Measurements from ENCODE around the gene WDR88. TPM values are rescaled to one million over a fixed set of nuclear protein-coding genes. Genes with fewer than 3 reads are reported as not detected.

WDR88 gene
- total and polyA plus RNA-seq, 2 of the 13 experiments (the other 11 are each of a cell fraction or from before 2014, with no cell fraction given) = not detected

GRCh38 chr19:33167438-33167837, 35.5 kb downstream of the WDR88 start:
- Histone ChIP-seq H4K20me1 (ENCODE audit: insufficient read depth, low read length) (no peaks in the 10 kb centered on the region), H3K36me3 (replicated peaks in 1 of 2; ENCODE audit: control insufficient read depth in 1 of 2, insufficient read depth in 2 of 2, low read length in 2 of 2) (no peaks in the 10 kb centered on the region), H3K79me2 (ENCODE audit: insufficient read depth, low read length) (no peaks in the 10 kb centered on the region), H3K4me2 (ENCODE audit: low read depth, low read length) (no peak overlapping the region), H3K9ac (ENCODE audit: insufficient read depth, low read depth, low read length) (no peak overlapping the region), H3K9me3 (ENCODE audit: low read length) (peaks cover 8% of the 10 kb centered on the region), H3K27ac (ENCODE audit: extremely low read length, insufficient read depth, low read length) (no peak overlapping the region), H2AFZ (ENCODE audit: low read length) (no peak overlapping the region), H3K4me3 (replicated peaks in 1 of 3; ENCODE audit: insufficient read depth in 1 of 3, low read depth in 2 of 3, low read length in 3 of 3) (no peak overlapping the region), H3K4me1 (ENCODE audit: insufficient read depth, low read length) (peaks cover 12% of the 10 kb centered on the region), H3K27me3 (ENCODE audit: control insufficient read depth in 1 of 2, insufficient read depth in 2 of 2, low read length in 2 of 2) (no peaks in the 10 kb centered on the region)
- no peak for TF ChIP-seq KAT2B (IDR thresholded peaks at IDR 0.05; ENCODE audit: borderline replicate concordance, low read depth, low read length)
- TF ChIP-seq ZNF263 (CRISPR knock-in tag; IDR thresholded peaks at IDR 0.05) = no peak
- no peak for TF ChIP-seq ZNF790 (CRISPR knock-in tag; IDR thresholded peaks at IDR 0.05; ENCODE audit: borderline replicate concordance)
- TF ChIP-seq ARNT2 (CRISPR knock-in tag; IDR thresholded peaks at IDR 0.05; ENCODE audit: low read depth) = no peak
- TF ChIP-seq BRD4 (CRISPR knock-in tag; IDR thresholded peaks at IDR 0.05) = no peak
- no peak for TF ChIP-seq ZNF598 (CRISPR knock-in tag; IDR thresholded peaks at IDR 0.05; ENCODE audit: borderline replicate concordance)
- TF ChIP-seq ZNF496 (CRISPR knock-in tag; IDR thresholded peaks at IDR 0.05; ENCODE audit: insufficient replicate concordance) = no peak
- no peak for TF ChIP-seq TEAD3 (CRISPR knock-in tag; optimal IDR thresholded peaks at IDR 0.05; ENCODE audit: borderline replicate concordance)
- no peak for TF ChIP-seq RELA (CRISPR knock-in tag; IDR thresholded peaks at IDR 0.05)
- no peak for TF ChIP-seq HDAC2 (CRISPR knock-in tag; IDR thresholded peaks at IDR 0.05)
- no peak for TF ChIP-seq PCBP2 (optimal IDR thresholded peaks at IDR 0.05; ENCODE audit: low read depth, low read length, poor library complexity, severe bottlenecking)
- no peak for TF ChIP-seq BCLAF1 (IDR thresholded peaks at IDR 0.05)
- TF ChIP-seq TFDP2 (CRISPR knock-in tag; IDR thresholded peaks at IDR 0.05) = no peak
- TF ChIP-seq JUNB (CRISPR knock-in tag; IDR thresholded peaks at IDR 0.05; ENCODE audit: borderline replicate concordance) = no peak
- TF ChIP-seq CEBPG (CRISPR knock-in tag; IDR thresholded peaks at IDR 0.05) = no peak
- no TSS peak for BruUV-seq (replicated peaks)
- in situ Hi-C loops (cut with HindIII; ENCODE audit: extremely low pct_ligation_motif_present, low pct_unique_long_range_greater_than_20kb) (no loop called here), intact Hi-C loops (cut with micrococcal nuclease; ENCODE audit: unreplicated experiment) (no loop called here)
- POLR2A ChIA-PET = no interaction called here
- 69% methylated on average over 1 of the region's 1 CpG for WGBS (ENCODE audit: low lambda C conversion rate)
- FAIRE-seq (no peak), DNase-seq (ENCODE audit: low spot score) (no peak), ATAC-seq (no peak)
- CTCF ChIA-PET (ENCODE audit: low intra/inter-chr PET ratio, low total read pairs) = no interaction called here
